Measurements from ENCODE around the gene TF.

TF gene

DNA sequence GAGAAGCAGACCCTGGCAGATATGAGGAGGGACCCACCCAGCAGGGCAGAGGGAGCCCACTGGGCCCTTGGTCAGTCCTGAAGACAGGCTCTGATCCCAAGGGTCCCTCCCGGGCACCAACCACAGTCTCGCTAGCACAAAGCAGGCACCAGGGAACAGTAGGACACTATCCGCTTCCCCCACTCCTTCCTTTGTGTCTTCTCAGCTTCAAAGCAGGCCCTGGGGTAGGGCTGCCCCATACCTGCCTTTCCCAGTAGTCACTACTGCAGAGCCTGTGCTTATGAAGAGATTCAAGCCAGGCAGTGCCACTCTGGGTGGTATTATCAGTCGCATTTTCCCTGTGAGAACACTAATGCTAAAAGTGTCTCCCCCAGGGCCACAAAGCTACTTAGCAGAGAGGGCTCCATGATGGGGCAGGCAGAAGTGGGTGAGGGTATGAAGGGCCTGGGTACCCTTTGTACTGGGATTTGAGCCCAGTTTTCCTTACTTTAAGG, 92.2 kb downstream of the TF start:
- no peak for DNase-seq

DNA sequence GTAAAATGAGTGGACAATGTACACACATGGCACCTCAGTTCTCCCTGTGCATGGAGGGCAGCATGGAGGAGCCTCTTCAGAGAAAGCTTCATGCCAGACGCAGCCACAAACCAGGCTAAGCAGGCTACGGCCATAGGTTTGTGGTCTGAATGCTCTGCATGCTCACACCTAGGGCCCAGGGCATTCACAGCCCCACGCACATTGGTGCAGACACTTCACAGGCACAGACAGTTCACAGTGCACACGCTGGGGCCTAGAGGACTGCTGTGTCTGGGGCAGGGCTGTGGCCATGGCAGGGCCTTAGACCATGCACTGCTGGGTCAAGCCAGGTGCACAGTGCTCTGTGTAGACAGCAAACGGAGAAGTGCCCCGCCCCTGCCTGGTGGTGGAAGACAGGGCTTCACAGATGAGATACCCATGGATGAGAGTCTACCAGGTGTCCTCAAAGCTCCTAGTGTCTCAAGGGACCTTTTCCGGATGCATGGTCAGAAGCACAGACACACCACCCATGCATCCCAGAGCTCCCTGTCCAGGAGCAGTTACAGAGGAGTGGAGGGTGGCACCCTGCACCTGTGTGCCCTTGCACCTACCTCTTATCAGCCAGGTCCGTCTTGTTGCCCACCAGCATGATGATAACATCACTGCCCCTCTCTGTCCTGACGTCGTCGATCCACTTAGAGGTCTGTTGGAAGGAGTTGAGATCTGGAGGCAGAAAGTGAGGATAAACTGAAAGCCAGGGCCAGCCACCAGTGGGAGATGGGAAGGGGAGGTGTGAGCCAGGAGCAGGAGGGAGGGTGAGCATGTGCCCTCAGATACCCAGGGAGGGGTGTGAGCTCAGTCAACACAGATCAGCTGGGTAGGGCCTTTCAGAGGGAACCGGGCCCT, 93.0 kb downstream of the TF start:
- DNase-seq = no peak

DNA sequence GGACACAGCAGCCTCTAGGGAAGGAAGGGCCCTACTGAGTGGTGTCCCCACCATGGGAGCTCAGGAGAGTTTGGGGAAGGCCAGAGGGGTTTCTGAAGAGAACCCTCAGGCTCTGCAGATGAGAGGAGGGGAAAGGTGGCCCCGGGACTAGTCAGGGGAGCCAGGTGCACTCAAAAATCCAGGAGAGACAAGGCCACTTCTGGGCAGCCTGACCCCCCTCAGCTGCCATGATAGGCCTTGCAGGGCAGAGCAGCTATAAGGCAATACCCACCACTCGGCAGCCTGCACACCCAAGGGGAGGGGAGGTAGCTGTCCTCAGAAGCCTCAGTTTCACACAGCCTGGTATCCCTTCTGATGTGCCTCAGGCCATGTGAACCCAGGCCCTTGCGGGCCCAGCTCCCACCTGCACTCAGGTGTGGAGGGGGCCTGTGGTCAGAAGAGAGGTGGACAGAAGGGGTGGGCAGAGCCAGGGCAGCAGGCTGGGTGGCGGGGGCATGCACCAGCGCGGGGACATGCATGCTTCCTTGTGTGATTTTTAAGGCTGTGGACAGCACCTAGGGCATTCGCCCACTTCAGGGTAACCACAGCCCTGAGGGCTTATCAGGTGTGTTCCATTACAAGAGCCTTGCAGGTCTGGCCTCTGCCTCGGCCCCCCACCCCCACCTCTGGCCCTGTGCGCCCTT, 94.0 kb downstream of the TF start:
- DNase-seq = no peak

DNA sequence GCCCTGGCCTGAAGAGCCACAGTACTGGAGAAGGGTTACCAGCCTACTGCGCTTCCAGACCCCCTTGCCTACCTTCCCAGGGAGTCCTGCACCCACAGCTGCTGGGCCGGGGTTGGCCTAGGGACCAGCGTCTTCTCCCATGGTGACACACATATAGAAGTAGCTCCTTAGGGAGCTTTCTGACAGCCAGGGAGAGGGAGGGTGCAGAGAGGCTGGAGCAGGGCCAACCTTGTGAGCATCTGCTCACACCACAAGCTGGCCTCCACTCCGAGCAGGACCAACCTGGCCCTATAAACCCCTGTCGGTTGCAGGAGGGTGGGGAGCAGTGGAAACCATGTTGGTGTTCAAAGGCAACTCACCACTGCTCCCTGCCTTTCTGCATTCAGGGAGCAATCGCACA, 94.6 kb downstream of the TF start:
- no peak for DNase-seq

DNA sequence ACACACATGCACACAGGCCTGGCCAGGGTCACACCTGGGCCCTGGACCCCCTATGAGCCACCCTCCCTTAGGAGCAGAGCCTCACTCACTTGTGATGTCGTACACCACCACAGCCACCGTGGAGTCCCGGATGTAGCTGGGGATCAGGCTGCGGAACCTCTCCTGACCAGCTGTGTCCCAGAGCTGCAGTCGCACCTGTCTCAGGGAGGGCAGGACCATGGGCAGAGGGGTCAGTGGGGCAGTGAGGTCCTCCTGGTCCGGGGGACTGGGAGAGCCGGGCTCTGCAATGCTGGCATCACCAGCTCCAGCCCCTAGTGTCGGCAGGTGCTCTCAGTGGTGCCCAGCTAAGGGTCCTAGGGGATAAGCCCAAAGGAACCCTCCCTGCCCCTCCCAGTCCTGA, 95.0 kb downstream of the TF start:
- no peak for DNase-seq

DNA sequence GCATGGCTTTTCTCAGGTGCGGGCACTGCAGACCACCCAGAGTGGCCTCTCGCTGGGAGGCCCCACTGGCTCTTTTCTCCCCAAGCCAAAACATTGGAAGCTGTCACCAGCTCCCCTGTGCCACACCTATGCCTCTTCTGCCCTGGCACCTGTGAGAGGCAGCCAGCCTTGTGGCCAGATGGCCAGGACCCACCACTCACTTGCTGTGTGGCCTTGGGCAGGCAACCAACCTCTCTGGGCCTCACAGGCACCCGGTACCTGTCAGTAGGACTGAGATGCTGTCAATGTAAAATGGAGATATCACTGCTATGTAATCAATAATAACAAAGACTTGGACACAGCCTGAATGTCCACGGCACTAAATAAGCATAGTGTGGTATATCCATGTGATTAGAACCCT, 96.0 kb downstream of the TF start:
- no peak for DNase-seq

DNA sequence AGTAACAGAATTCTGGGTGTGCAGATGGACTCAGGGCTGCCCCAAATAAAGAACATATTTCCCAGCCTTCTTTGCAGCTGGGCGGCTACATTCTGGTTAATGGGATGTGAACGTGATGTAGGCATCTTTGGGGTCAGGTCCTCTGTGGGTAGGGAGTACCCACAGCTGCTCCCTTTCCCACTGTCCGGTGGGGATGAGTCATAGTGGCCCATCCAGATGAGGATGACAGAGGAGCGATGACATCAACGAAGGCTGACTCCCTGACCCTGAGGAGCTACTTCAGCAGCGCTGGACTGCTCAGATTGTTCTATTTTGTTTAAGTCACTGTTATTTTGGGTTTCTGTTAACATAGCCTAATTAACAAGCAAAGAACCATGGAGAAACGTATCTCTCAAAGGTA, 97.4 kb downstream of the TF start:
- no peak for DNase-seq

DNA sequence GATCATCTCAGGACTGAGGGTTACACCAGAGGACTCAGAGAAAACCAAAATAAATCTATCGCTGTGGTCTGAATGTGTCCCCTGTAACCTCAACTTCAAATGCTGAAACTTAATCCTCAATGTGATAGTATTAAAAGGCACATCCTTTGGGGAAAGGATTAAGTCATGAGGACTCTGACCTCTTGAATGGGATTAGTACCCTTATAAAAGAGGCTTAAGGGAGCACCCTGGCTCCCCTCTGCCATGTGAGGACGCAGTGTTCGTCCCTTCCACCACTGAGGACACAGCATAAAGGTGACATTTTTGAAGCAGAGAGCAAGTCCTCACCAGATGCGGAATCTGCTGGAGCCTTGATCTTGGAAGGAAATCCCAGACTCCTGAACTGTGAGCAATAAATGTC, 98.9 kb downstream of the TF start:
- DNase-seq = no peak
